OCI-LY7 (cell line): ENCODE measurements around the gene PCDHGA7. TPM values are rescaled to one million over a fixed set of nuclear protein-coding genes. Genes with fewer than 3 reads are reported as not detected.

Source experiments
- BruUV-seq: library from RNA; stranded (reverse); fragments of 400-500 nt; replicated peaks from 2 replicates; lab custom pipeline; 2021; lab: Mats Ljungman, UMichigan
- CTCF ChIA-PET: fragments of 300-600 bp; sonication (Branson Sonifier 250); formaldehyde crosslinking; loops from one replicate; lab custom pipeline; 2022; ENCODE audit warnings: antibody characterized with exemption; ENCODE audit not compliant: unreplicated experiment; lab: Charles Lee
- POLR2A ChIA-PET: fragments of 300-600 bp; sonication (Branson Sonifier 250); formaldehyde crosslinking; loops from one replicate; lab custom pipeline; 2022; ENCODE audit warnings: antibody characterized with exemption; lab: Charles Lee
- DNase-seq: peaks from one replicate; pipeline ENCODE4 v3.0.0-alpha.2; 2015; ENCODE audit warnings: low spot score
- H2AFZ ChIP-seq: fragments of 200-600 bp; sonication (generic), shearing (Covaris generic); 2 replicates; pipeline ENCODE4 v1.6.1; 2014; ENCODE audit warnings: mild to moderate bottlenecking, antibody characterized with exemption, low read length, moderate library complexity
- H3K27ac ChIP-seq: fragments of 200-600 bp; sonication (generic); 2 replicates; pipeline ENCODE4 v1.5.1; 2014; ENCODE audit warnings: mixed run types, low read depth, mild to moderate bottlenecking, moderate library complexity, low read length, inconsistent platforms; ENCODE audit not compliant: poor library complexity, severe bottlenecking
- H3K36me3 ChIP-seq: fragments of 200-600 bp; sonication (generic); 2 replicates; pipeline ENCODE4 v1.6.1; 2014; ENCODE audit warnings: mild to moderate bottlenecking, antibody characterized with exemption, low read length, moderate library complexity, mixed read lengths; ENCODE audit not compliant: insufficient read depth
- H3K4me1 ChIP-seq: fragments of 200-600 bp; sonication (generic); 2 replicates; pipeline ENCODE4 v1.5.1; 2014; ENCODE audit warnings: mild to moderate bottlenecking, low read length; ENCODE audit not compliant: insufficient read depth, poor library complexity, severe bottlenecking
- H3K4me2 ChIP-seq: fragments of 200-600 bp; sonication (generic); 2 replicates; pipeline ENCODE4 v1.6.1; 2014; ENCODE audit warnings: mild to moderate bottlenecking, low read length
- H3K4me3 ChIP-seq: fragments of 200-600 bp; sonication (generic); 2 replicates; pipeline ENCODE4 v1.5.1; 2014; ENCODE audit warnings: mild to moderate bottlenecking, low read depth, low read length; ENCODE audit not compliant: poor library complexity, severe bottlenecking
- H3K79me2 ChIP-seq: fragments of 200-600 bp; sonication (generic); 2 replicates; pipeline ENCODE4 v1.6.1; 2016; ENCODE audit warnings: low read depth, mild to moderate bottlenecking, low read length, moderate library complexity, mixed read lengths; ENCODE audit not compliant: insufficient read depth
- H3K9me2 ChIP-seq: fragments of 200-600 bp; sonication (generic); 2 replicates; pipeline ENCODE4 v1.6.1; 2016; ENCODE audit warnings: mild to moderate bottlenecking, low read length, mixed read lengths; ENCODE audit not compliant: insufficient read depth
- H3K9me3 ChIP-seq: fragments of 200-600 bp; sonication (generic); 2 replicates; pipeline ENCODE4 v1.6.1; 2014; ENCODE audit warnings: mild to moderate bottlenecking, mixed run types, low read length, mixed read lengths
- H4K20me1 ChIP-seq: fragments of 200-600 bp; sonication (generic); 2 replicates; pipeline ENCODE4 v1.6.1; 2014; ENCODE audit warnings: mild to moderate bottlenecking, antibody characterized with exemption, low read length, moderate library complexity, mixed read lengths; ENCODE audit not compliant: insufficient read depth
- EZH2phosphoT487 ChIP-seq: fragments of 200-600 bp; sonication (generic); IDR thresholded peaks from 2 replicates; pipeline ENCODE4 v1.6.1; 2018; ENCODE audit warnings: low read depth, borderline replicate concordance, mild to moderate bottlenecking, mixed run types, antibody characterized with exemption, low read length, moderate library complexity, mixed read lengths
- intact Hi-C: fragments of 100-400 bp; cut with micrococcal nuclease; formaldehyde crosslinking; loops from one replicate; pipeline ENCODE4 v1.10.0; 2022; ENCODE audit not compliant: unreplicated experiment
- total RNA-seq, 2 experiments: library from RNA; depleted of rRNA in 1 of 2; stranded (reverse); fragments of >200 nt in 1 of 2; shearing (Covaris generic) in 1 of 2; gene quantifications; 2 replicates each; pipeline ENCODE4 v1.2.3, GENCODE V29; 2014 to 2022
- TF ChIP-seq, protein P1 (sequence below): fragments of 200-600 bp; sonication (generic); conservative IDR thresholded peaks from 2 replicates; pipeline ENCODE4 v1.5.1; 2014; ENCODE audit warnings: mild to moderate bottlenecking, antibody characterized with exemption, low read length, moderate library complexity, mixed read lengths

The PCDHGA7 gene
- total RNA-seq, 2 experiments from 2014 or later = 5.6 to 6.4 TPM

DNA sequence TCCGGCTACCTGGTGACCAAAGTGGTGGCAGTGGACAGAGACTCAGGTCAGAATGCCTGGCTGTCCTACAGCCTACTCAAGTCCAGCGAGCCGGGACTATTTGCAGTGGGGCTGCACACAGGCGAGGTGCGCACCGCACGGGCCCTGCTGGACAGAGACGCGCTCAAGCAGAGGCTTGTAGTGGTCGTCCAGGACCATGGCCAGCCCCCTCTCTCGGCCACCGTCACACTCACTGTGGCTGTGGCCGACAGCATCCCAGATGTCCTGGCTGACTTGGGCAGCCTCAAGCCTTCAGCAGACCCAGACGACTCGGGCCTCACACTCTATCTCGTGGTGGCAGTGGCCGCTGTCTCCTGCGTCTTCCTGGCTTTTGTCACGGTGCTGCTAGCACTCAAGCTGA is 25.6 kb upstream of the PCDHGA7 start:
- H3K9me2 ChIP-seq = no peaks in the 10 kb centered on the region
- no peak overlapping the region for H2AFZ ChIP-seq
- H3K36me3 ChIP-seq = no peaks in the 10 kb centered on the region; the same call in 1 of the 2 replicates
- H3K27ac ChIP-seq = no peak overlapping the region
- peaks cover 25% of the 10 kb centered on the region for H3K4me1 ChIP-seq
- TF ChIP-seq, protein P1, sequence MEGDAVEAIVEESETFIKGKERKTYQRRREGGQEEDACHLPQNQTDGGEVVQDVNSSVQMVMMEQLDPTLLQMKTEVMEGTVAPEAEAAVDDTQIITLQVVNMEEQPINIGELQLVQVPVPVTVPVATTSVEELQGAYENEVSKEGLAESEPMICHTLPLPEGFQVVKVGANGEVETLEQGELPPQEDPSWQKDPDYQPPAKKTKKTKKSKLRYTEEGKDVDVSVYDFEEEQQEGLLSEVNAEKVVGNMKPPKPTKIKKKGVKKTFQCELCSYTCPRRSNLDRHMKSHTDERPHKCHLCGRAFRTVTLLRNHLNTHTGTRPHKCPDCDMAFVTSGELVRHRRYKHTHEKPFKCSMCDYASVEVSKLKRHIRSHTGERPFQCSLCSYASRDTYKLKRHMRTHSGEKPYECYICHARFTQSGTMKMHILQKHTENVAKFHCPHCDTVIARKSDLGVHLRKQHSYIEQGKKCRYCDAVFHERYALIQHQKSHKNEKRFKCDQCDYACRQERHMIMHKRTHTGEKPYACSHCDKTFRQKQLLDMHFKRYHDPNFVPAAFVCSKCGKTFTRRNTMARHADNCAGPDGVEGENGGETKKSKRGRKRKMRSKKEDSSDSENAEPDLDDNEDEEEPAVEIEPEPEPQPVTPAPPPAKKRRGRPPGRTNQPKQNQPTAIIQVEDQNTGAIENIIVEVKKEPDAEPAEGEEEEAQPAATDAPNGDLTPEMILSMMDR = no peak
- TF ChIP-seq EZH2phosphoT487 = no peak
- no peaks in the 10 kb centered on the region for H4K20me1 ChIP-seq
- intact Hi-C loops = loop anchor here (5.0 to 10.0 kb wide), 2 partner anchors 55 to 162 kb away; partner anchors contain the start of genes PCDHB10, PCDHB11 and PCDHGA10
- ChIA-PET POLR2A (no interaction called here), CTCF (no interaction called here)
- BruUV-seq = no TSS peak
- DNase-seq = no peak
- H3K9me3 ChIP-seq = no peaks in the 10 kb centered on the region; the same call in 1 of the 2 replicates
- H3K4me3 ChIP-seq = no peak overlapping the region
- no peak overlapping the region for H3K4me2 ChIP-seq
- H3K79me2 ChIP-seq = peaks cover 7% of the 10 kb centered on the region; the same call in 1 of the 2 replicates

DNA sequence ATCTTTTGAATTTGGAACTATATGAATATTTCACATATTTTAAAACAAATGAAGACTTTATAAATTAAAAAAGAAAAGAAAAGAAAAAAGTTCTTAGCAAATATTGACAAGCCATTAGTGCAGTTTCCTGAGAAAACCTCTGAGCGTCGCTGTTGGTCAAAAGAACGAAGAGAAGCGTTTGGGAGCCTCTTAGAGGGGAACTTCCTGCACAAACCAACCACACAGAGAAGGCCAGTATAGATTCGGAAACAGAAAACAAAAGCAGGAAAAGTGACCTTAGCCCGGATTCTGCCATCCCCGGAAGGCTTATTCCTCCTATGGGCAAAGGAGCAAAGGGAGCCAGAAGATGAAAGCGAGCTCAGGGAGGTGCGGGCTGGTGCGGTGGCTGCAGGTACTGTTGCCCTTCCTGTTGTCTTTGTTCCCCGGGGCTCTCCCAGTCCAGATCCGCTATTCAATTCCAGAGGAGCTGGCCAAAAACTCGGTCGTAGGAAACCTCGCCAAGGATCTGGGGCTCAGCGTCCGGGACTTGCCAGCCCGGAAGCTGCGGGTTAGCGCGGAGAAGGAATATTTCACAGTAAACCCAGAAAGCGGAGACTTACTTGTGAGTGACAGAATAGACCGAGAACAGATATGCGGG is 22.6 kb upstream of the PCDHGA7 start, which contains the start of gene PCDHGB2:
TSS of gene PCDHGB2 (plus strand) at position 205 of the 637 bp plus-strand sequence. CDS start at position 347, 142 bp downstream.
- H3K4me1 ChIP-seq = peaks cover 42% of the 10 kb centered on the region
- intact Hi-C loops = loop anchor here (1.0 to 10.0 kb wide), 4 partner anchors 52 to 204 kb away; partner anchors contain the start of genes PCDHB10, PCDHB11, PCDHGA10 and PCDHGC3
- no peaks in the 10 kb centered on the region; the same call in 1 of the 2 replicates for H3K9me3 ChIP-seq
- H3K9me2 ChIP-seq = no peaks in the 10 kb centered on the region
- ChIA-PET CTCF (interaction anchor here (0.6 to 1.2 kb wide), 4 partner anchors 10 to 198 kb away, joined by 3 to 7 read pairs (median 4); partner anchors contain the start of gene PCDHGB7), POLR2A (interaction anchor here (1.0 to 1.2 kb wide), 3 partner anchors 61 to 204 kb away, joined by 3 to 6 read pairs (median 3); partner anchors contain the start of gene PCDHGA11)
- DNase-seq = peak; percentile 85
- H3K27ac ChIP-seq = peak within 1 kb of the TSS; percentile 21
- BruUV-seq = TSS peak; percentile 72
- peaks cover 15% of the 10 kb centered on the region for H3K36me3 ChIP-seq
- H3K4me2 ChIP-seq = peak within 1 kb of the TSS; percentile 70
- H2AFZ ChIP-seq = peak within 1 kb of the TSS; percentile 63
- H3K4me3 ChIP-seq = peak within 1 kb of the TSS; percentile 65
- H4K20me1 ChIP-seq = no peaks in the 10 kb centered on the region
- TF ChIP-seq EZH2phosphoT487 = no peak
- TF ChIP-seq, protein P1 = peak; percentile 94
- H3K79me2 ChIP-seq = peaks cover 24% of the 10 kb centered on the region; the same call in 1 of the 2 replicates
